ENCODE measurements around the gene CASQ1.

DNA sequence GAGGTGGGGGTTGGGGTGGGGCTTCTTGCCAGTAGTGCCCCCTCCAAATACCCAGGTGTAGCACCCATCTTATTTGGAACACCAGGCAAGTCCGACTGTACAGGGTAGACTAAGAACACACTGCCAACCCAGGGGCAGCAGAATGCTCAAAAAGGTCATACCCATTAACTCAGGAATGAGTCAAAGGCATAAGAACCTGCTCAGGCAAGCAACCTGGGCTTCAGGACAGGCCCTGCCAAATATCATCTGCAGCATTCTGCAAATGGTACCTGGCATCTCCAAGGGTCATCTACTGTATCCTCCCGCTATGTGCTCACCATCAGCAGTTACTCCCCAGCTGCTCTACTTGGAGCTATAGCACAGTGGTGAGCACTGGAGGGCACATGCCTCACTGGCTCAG is 34.2 kb downstream of the CASQ1 start:
- TF ChIP-seq, protein P1, sequence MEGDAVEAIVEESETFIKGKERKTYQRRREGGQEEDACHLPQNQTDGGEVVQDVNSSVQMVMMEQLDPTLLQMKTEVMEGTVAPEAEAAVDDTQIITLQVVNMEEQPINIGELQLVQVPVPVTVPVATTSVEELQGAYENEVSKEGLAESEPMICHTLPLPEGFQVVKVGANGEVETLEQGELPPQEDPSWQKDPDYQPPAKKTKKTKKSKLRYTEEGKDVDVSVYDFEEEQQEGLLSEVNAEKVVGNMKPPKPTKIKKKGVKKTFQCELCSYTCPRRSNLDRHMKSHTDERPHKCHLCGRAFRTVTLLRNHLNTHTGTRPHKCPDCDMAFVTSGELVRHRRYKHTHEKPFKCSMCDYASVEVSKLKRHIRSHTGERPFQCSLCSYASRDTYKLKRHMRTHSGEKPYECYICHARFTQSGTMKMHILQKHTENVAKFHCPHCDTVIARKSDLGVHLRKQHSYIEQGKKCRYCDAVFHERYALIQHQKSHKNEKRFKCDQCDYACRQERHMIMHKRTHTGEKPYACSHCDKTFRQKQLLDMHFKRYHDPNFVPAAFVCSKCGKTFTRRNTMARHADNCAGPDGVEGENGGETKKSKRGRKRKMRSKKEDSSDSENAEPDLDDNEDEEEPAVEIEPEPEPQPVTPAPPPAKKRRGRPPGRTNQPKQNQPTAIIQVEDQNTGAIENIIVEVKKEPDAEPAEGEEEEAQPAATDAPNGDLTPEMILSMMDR (CRISPR knock-in tag; IDR thresholded peaks at IDR 0.05) = no peak
- TF ChIP-seq POLR2A (IDR thresholded peaks at IDR 0.05; ENCODE audit: insufficient read depth in 1 of 2, low read depth in 2 of 2, low read length in 2 of 2) (no peak), ZFP91 (CRISPR knock-in tag; IDR thresholded peaks at IDR 0.05; ENCODE audit: borderline replicate concordance) (no peak), ZNF446 (CRISPR knock-in tag; IDR thresholded peaks at IDR 0.05) (no peak), ZSCAN25 (CRISPR knock-in tag; IDR thresholded peaks at IDR 0.05) (no peak), ZHX1 (CRISPR knock-in tag; IDR thresholded peaks at IDR 0.05; ENCODE audit: low read depth) (no peak), POLR2AphosphoS5 (IDR thresholded peaks at IDR 0.05; ENCODE audit: low read depth, low read length) (no peak), ZNF3 (CRISPR knock-in tag; IDR thresholded peaks at IDR 0.05) (no peak), NR2F6 (IDR thresholded peaks at IDR 0.05) (no peak), NR2F6 (CRISPR knock-in tag; IDR thresholded peaks at IDR 0.05) (no peak), EZH2 (conservative IDR thresholded peaks at IDR 0.05; ENCODE audit: low read depth, low read length) (no peak), SMYD3 (CRISPR knock-in tag; IDR thresholded peaks at IDR 0.05) (no peak), ZNF510 (CRISPR knock-in tag; IDR thresholded peaks at IDR 0.05; ENCODE audit: low read depth) (no peak)
- TF ChIP-seq, protein P2, sequence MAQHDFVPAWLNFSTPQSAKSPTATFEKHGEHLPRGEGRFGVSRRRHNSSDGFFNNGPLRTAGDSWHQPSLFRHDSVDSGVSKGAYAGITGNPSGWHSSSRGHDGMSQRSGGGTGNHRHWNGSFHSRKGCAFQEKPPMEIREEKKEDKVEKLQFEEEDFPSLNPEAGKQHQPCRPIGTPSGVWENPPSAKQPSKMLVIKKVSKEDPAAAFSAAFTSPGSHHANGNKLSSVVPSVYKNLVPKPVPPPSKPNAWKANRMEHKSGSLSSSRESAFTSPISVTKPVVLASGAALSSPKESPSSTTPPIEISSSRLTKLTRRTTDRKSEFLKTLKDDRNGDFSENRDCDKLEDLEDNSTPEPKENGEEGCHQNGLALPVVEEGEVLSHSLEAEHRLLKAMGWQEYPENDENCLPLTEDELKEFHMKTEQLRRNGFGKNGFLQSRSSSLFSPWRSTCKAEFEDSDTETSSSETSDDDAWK (CRISPR knock-in tag; IDR thresholded peaks at IDR 0.05) = no peak
- TF ChIP-seq, protein P3, sequence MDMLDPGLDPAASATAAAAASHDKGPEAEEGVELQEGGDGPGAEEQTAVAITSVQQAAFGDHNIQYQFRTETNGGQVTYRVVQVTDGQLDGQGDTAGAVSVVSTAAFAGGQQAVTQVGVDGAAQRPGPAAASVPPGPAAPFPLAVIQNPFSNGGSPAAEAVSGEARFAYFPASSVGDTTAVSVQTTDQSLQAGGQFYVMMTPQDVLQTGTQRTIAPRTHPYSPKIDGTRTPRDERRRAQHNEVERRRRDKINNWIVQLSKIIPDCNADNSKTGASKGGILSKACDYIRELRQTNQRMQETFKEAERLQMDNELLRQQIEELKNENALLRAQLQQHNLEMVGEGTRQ (IDR thresholded peaks at IDR 0.05; ENCODE audit: low read depth, low read length) = no peak
- TF ChIP-seq, protein P3 (CRISPR knock-in tag; IDR thresholded peaks at IDR 0.05; ENCODE audit: borderline replicate concordance) = no peak

Measured in HepG2 (cell line).